Neural progenitor cell (in vitro differentiated cells): ENCODE measurements around the gene RFK. TPM values are rescaled to one million over a fixed set of nuclear protein-coding genes. Genes with fewer than 3 reads are reported as not detected.

ENCODE experiments used
- total RNA-seq: library from RNA; depleted of rRNA; stranded (reverse); fragments of >200 nt; gene quantifications from 2 replicates; pipeline ENCODE4 v1.2.3, GENCODE V29; 2015; ENCODE audit warnings: low replicate concordance

The RFK gene
- total RNA-seq, 1 donor from 2014 or later, result 24.7 TPM

Other genes with a start within 250 kb of the RFK start
- gene GCNT1, start 64.8 kb upstream of the RFK start, total RNA-seq, result 14.2 and 25.5 TPM in 2 replicates